HepG2 (cell line): ENCODE results near the gene UBQLN4. TPM values are rescaled to one million over a fixed set of nuclear protein-coding genes. Genes with fewer than 3 reads are reported as not detected.

Source experiments
- CSRNP1 ChIP-seq: sonication (generic); formaldehyde crosslinking; IDR thresholded peaks from 2 replicates; pipeline ENCODE4 v1.8.1; 2023; ENCODE audit warnings: mild to moderate bottlenecking, missing genetic modification reagents
- DMAP1 ChIP-seq: IDR thresholded peaks from 2 replicates; pipeline ENCODE4 v1.6.1; 2016
- EP300 ChIP-seq, 3 experiments: sonication (generic) in 1 of 3; formaldehyde crosslinking in 1 of 3; IDR thresholded peaks; 2 replicates each; pipeline versions ENCODE4 v1.5.1 to v1.6.1; 2011 to 2020; ENCODE audit warnings: low read depth in 2 of 3, low read length in 2 of 3, borderline replicate concordance in 1 of 3, improper control_type of control experiment in 1 of 3, mild to moderate bottlenecking in 1 of 3, missing genetic modification reagents in 1 of 3, moderate library complexity in 1 of 3
- KDM5A ChIP-seq: fragments of 200-600 bp; sonication (generic); IDR thresholded peaks from 2 replicates; pipeline ENCODE4 v1.7.0; 2018; ENCODE audit warnings: antibody characterized with exemption, mild to moderate bottlenecking, low read length, borderline replicate concordance
- MYC ChIP-seq: sonication (generic); formaldehyde crosslinking; IDR thresholded peaks from 2 replicates; pipeline ENCODE4 v1.9.0; 2021; ENCODE audit warnings: missing genetic modification reagents, borderline replicate concordance
- NFE2L2 ChIP-seq: fragments of 150-350 bp; IDR thresholded peaks from 2 replicates; pipeline ENCODE4 v1.6.1; 2014; ENCODE audit warnings: low read length
- NFYB ChIP-seq: sonication (generic); formaldehyde crosslinking; IDR thresholded peaks from 2 replicates; pipeline ENCODE4 v1.4.0; 2020; ENCODE audit warnings: missing genetic modification reagents
- PAWR ChIP-seq: sonication (generic); formaldehyde crosslinking; IDR thresholded peaks from 2 replicates; pipeline ENCODE4 v1.4.0; 2020; ENCODE audit warnings: missing genetic modification reagents, mild to moderate bottlenecking, borderline replicate concordance
- REST ChIP-seq, 2 experiments: IDR thresholded peaks; 2 replicates each; pipeline ENCODE4 v1.6.1; 2011 to 2012; ENCODE audit warnings: low read length in 2 of 2, borderline replicate concordance in 1 of 2, low read depth in 1 of 2, mild to moderate bottlenecking in 1 of 2, moderate library complexity in 1 of 2
- SP4 ChIP-seq: sonication (generic); formaldehyde crosslinking; IDR thresholded peaks from 2 replicates; pipeline ENCODE4 v1.8.1; 2023; ENCODE audit warnings: mild to moderate bottlenecking, missing genetic modification reagents
- ZNF17 ChIP-seq: sonication (generic); formaldehyde crosslinking; IDR thresholded peaks from 2 replicates; pipeline ENCODE4 v1.5.0; 2020; ENCODE audit warnings: mild to moderate bottlenecking, missing genetic modification reagents
- ZNF205 ChIP-seq: IDR thresholded peaks from 2 replicates; pipeline ENCODE4 v1.6.1; 2018; ENCODE audit warnings: missing biosample characterization, missing genetic modification reagents
- ZNF496 ChIP-seq: sonication (generic); formaldehyde crosslinking; IDR thresholded peaks from 2 replicates; pipeline ENCODE4 v1.8.1; 2023; ENCODE audit warnings: mild to moderate bottlenecking, moderate library complexity, missing genetic modification reagents; ENCODE audit not compliant: insufficient replicate concordance
- ZNF792 ChIP-seq: IDR thresholded peaks from 2 replicates; pipeline ENCODE4 v1.6.1; 2016
- ZZZ3 ChIP-seq: sonication (generic); formaldehyde crosslinking; IDR thresholded peaks from 2 replicates; pipeline ENCODE4 v1.4.0; 2020; ENCODE audit warnings: missing genetic modification reagents, mild to moderate bottlenecking, borderline replicate concordance
- polyA plus RNA-seq, 8 experiments: library from polyadenylated mRNA; depleted of rRNA in 3 of 8; stranded (reverse) in 7 of 8; unstranded in 1 of 8; fragments of >200 nt; fragmentation: Illumina TruSeq in 4 of 8; extraction: Trizol in 4 of 8; gene quantifications; 2 replicates each; pipeline versions ENCODE4 v1.2.1 to v1.2.3, GENCODE V29; 2011 to 2016; ENCODE audit warnings: low read depth in 4 of 8, missing spikeins in 1 of 8, mixed read lengths in 1 of 8; ENCODE audit not compliant: insufficient read depth in 1 of 8
- total RNA-seq, 5 experiments: library from RNA; depleted of rRNA; stranded (reverse); fragments of >200 nt; fragmentation: Illumina TruSeq; extraction: Trizol; gene quantifications; 2 replicates each; pipeline ENCODE4 v1.2.3, GENCODE V29; 2016; ENCODE audit warnings: low read depth in 1 of 5
- TF ChIP-seq, protein P1 (sequence below): sonication (generic); formaldehyde crosslinking; IDR thresholded peaks from 2 replicates; pipeline ENCODE4 v1.4.0; 2020; ENCODE audit warnings: missing genetic modification reagents, mild to moderate bottlenecking, borderline replicate concordance
- TF ChIP-seq, protein P2 (sequence below): sonication (generic); formaldehyde crosslinking; IDR thresholded peaks from 2 replicates; pipeline ENCODE4 v1.4.0; 2020; ENCODE audit warnings: missing genetic modification reagents, borderline replicate concordance

The UBQLN4 gene
- total and polyA plus RNA-seq, 2 of the 13 experiments (the other 11 are each of a cell fraction or from before 2014, with no cell fraction given), result 31.5 to 39.8 TPM

DNA sequence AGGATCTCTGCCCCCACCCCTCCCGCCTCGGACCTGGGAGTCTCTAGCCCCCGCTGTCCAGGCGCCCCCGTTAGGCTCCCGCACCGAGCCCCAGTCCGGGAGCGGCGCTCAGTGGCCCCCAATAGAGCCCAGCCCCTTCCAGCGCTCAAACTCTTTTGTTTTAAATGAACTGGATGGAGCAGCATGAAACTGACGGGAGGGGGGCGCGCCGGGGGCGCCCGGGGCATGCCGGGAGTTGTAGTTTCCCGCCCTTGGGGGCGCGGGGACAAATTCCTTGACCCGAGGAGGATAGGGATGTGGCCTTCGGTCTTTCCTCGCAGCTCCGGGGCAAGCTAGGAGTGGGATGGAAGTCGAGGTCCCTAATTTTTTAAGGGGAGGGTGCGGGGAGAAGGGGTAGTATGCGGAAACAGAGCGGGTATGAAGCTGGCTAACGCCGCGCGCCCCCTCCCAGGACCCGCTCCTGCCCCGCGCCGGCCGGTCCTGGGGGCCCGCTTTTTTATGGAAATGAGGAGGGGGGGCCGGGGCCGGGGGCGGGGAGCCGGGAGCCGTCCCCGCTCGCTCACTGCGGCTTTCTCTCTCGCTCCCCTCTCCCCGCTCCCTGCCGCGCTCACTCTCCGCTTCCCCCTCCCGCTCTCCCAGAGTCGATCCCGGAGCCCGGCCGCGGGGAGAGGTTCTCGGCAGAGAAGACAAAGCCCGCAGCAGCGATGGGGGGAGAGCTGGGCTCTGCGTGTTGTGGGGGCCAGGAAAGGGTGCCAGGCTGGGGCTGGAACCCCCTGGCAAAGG lies 28.9 kb upstream of the UBQLN4 start, which contains the start of gene MEX3A (continued):
- TF ChIP-seq, protein P1, sequence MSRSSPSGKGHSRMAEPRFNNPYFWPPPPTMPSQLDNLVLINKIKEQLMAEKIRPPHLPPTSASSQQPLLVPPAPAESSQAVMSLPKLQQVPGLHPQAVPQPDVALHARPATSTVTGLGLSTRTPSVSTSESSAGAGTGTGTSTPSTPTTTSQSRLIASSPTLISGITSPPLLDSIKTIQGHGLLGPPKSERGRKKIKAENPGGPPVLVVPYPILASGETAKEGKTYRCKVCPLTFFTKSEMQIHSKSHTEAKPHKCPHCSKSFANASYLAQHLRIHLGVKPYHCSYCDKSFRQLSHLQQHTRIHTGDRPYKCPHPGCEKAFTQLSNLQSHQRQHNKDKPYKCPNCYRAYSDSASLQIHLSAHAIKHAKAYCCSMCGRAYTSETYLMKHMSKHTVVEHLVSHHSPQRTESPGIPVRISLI (CRISPR knock-in tag), result peak; percentile 73; the same call in 1 of the 2 replicates
- no peak for TF ChIP-seq PAWR (CRISPR knock-in tag)
- TF ChIP-seq SP4 (CRISPR knock-in tag), result peak; percentile 62
- peak; percentile 67; the same call in 1 of the 2 replicates for TF ChIP-seq KDM5A
- TF ChIP-seq MYC (CRISPR knock-in tag), result peak; percentile 73; the same call in 1 of the 2 replicates
- no peak for TF ChIP-seq ZNF205
- TF ChIP-seq NFYB (CRISPR knock-in tag), result peak; percentile 24; the same call in 1 of the 2 replicates
- TF ChIP-seq ZZZ3 (CRISPR knock-in tag), result no peak
- TF ChIP-seq NFE2L2, result no peak
- no peak for TF ChIP-seq REST (IDR thresholded peaks at IDR 0.05; ENCODE audit: borderline replicate concordance in 1 of 2, low read depth in 1 of 2, low read length in 2 of 2)
- peak; percentile 58; the same call in 1 of the 2 replicates for TF ChIP-seq ZNF792 (CRISPR knock-in tag)
- TF ChIP-seq ZNF17 (CRISPR knock-in tag), result no peak
- TF ChIP-seq DMAP1, result no peak
- TF ChIP-seq, protein P2, sequence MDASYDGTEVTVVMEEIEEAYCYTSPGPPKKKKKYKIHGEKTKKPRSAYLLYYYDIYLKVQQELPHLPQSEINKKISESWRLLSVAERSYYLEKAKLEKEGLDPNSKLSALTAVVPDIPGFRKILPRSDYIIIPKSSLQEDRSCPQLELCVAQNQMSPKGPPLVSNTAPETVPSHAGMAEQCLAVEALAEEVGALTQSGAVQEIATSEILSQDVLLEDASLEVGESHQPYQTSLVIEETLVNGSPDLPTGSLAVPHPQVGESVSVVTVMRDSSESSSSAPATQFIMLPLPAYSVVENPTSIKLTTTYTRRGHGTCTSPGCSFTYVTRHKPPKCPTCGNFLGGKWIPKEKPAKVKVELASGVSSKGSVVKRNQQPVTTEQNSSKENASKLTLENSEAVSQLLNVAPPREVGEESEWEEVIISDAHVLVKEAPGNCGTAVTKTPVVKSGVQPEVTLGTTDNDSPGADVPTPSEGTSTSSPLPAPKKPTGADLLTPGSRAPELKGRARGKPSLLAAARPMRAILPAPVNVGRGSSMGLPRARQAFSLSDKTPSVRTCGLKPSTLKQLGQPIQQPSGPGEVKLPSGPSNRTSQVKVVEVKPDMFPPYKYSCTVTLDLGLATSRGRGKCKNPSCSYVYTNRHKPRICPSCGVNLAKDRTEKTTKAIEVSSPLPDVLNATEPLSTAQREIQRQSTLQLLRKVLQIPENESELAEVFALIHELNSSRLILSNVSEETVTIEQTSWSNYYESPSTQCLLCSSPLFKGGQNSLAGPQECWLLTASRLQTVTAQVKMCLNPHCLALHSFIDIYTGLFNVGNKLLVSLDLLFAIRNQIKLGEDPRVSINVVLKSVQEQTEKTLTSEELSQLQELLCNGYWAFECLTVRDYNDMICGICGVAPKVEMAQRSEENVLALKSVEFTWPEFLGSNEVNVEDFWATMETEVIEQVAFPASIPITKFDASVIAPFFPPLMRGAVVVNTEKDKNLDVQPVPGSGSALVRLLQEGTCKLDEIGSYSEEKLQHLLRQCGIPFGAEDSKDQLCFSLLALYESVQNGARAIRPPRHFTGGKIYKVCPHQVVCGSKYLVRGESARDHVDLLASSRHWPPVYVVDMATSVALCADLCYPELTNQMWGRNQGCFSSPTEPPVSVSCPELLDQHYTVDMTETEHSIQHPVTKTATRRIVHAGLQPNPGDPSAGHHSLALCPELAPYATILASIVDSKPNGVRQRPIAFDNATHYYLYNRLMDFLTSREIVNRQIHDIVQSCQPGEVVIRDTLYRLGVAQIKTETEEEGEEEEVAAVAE (CRISPR knock-in tag), result 0 out of 2 replicates have a peak, but pooled peaks have one; percentile 13
- TF ChIP-seq ZNF496, result no peak
- TF ChIP-seq CSRNP1 (CRISPR knock-in tag), result no peak
- no peak for TF ChIP-seq EP300 (IDR thresholded peaks at IDR 0.05; ENCODE audit: low read depth in 2 of 2, low read length in 2 of 2)
- no peak for TF ChIP-seq EP300 (CRISPR knock-in tag; IDR thresholded peaks at IDR 0.05; ENCODE audit: borderline replicate concordance)
